Right forelimb (tissue), 1 donor: ENCODE results near the gene AP5Z1.

Experiments
- DNase-seq: peaks from one replicate; pipeline ENCODE4 v3.0.0-alpha.2; 2018

Gene AP5Z1

DNA sequence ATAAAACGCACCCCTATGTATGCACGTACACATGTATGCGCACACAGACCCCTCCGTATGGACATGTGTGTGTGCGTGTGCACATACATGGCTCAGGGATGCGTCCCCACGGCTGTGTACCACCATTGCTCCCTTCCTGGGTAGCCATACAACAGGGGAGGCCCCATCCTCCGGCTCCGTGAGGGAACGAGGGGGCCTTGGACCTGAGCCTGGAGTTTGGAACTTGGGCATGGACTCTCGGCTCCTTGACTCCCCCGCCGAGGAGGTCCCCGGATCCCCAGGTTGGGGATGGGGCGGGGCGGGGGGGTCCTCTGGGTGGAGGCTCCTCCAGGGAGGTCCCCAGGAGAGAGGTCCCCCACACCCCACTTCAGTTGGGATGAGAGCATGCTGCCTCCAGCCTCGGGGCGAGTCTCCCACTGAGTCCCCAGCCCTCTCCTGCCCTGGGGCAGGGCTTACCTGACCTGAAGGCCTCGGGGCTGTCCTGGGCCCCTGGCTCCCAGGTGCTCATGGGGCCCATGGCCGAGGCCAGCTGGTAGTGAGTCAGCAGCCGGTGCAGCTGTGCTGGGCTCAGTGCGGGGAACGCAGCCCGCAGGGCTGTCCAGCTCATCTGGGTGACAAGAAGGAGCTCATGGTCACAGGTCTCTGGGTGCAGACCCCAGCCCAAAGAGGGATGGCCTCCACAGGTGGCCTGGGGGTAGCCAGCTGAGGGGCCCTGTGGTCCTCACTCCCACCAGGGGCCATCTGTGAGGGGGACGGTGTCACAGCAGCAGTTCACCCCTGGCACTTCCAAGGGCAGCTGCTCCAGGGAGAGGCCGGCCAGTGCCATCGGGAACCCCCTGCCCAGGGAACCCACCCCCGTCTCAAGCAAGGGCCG, 29.9 kb downstream of the AP5Z1 start:
- no peak for DNase-seq

- DNase-seq = no peak
Measured at GRCh38 chr7:4805984-4806300, 30.5 kb downstream of the AP5Z1 start.

DNA sequence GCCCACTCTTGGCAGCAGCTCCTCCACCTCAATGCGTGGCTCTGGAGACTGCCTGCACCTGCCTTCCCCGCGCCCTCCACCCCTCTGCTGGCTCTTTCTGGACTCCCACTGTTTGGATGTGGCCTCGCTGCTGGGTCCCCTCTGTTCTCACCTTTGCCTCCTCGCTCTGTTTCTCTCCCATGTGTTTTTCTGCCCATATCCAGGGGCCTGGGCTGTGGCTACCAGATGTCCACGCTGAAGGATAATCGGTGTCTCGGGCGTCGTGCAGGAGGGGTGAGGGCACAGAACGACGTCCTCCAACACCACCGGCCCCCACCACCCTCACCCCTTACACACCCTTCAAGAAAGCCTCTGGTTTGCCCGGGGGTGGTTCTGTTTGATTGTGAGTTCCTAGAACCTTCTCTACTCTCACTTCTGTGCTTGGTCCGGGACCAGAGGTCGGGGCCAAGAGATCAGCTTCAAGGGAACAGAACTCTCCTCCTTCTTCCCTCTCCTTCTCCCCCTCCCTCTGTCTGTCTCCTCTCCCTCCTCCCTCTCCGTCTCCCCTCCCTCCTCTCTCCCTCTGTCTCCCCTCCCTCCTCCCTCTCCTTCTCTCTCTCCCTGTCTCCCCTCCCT, 31.7 kb downstream of the AP5Z1 start:
- no peak for DNase-seq

DNA sequence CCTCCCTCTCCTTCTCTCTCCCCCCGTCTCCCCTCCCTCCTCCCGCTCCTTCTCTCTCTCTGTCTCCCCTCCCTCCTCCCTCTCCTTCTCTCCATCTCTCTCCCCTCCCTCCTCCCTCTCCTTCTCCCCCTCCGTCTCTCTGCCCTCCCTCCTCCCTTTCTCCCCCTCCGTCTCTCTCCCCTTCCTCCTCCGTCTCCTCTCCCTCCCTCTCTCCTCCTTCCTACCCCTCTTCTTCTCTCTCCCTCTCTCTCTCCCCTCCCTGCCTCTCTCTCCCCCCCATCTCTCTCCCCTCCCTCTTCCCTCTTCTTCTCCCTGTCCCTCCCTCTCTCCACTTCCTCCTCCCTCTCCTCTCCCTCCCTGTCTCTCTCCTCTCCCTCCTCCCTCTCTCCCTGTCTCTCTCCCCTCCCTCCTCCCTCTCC, 32.2 kb downstream of the AP5Z1 start:
- no peak for DNase-seq

DNA sequence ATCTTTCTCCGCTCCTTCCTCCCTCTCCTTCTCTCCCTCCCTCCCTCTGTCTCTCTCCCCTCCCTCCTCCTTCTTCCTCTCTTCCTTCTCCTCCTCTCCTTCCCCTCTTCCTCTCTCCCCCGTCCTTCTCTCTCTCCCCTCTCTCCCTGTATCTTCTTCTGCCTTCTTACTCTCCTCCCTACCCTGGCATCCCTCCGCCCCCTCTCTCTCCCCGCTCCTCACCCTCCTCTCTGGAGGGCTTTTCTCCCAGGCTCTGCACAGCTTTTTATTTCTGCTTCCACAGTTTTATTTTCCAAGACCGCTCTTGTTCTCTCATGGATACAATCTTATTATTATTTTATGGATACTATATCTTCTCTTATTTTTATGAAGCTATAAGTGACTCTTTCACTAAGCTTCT, 32.6 kb downstream of the AP5Z1 start:
- no peak for DNase-seq

- no peak for DNase-seq
Measured at GRCh38 chr7:4808565-4808964, 33.1 kb downstream of the AP5Z1 start.

DNA sequence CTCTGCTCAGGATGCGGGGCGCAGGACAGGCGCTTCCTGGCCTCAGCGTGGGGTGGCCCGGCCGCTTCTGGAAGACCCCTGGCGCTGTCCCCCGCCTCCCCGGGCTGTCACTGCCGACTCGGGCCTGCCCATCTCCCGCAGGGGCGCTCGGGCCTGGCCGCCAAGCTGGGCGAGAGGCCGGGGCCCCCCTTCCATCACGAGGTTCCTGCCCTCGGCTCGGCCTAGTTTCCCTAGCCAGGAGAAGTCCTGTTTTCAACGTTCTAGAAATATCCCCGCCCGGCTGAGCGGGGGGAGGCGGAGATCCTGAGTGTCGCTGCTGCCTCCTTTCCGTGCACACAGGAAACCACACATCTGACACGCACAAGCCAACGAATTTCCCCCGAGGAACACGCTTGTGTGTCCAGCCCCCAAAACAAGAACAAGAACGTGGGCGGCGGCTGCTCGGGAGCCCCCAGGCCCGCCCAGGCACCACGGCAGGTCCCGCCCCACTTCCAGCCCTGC, 33.7 kb downstream of the AP5Z1 start:
- no peak for DNase-seq

GRCh38 chr7:4809666-4810065, 34.2 kb downstream of the AP5Z1 start:
- no peak for DNase-seq

GRCh38 chr7:4814433-4814832, 39.0 kb downstream of the AP5Z1 start:
- DNase-seq = no peak

DNA sequence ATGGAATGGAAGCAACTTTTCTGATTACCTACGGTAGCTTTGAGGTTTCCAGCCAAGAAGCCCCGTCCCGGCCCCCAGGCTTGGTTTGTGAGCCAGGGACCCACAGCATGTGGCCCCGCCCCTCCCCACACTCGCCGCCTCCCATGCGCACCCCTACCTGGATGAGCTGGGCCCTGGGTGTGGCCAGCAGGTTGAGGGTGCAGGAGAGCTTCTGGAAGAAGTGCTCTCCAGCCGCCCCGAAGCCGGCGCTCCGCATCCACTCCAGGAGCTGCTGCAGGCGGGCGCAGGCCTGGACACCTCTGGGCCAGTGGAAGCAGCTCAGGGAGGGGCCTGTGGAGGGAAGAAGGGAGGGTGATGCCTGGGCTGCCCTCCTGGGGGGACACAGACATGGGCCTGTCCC, 39.7 kb downstream of the AP5Z1 start:
- DNase-seq = no peak

- DNase-seq = no peak
Measured at GRCh38 chr7:4815609-4816418, 40.4 kb downstream of the AP5Z1 start.

DNA sequence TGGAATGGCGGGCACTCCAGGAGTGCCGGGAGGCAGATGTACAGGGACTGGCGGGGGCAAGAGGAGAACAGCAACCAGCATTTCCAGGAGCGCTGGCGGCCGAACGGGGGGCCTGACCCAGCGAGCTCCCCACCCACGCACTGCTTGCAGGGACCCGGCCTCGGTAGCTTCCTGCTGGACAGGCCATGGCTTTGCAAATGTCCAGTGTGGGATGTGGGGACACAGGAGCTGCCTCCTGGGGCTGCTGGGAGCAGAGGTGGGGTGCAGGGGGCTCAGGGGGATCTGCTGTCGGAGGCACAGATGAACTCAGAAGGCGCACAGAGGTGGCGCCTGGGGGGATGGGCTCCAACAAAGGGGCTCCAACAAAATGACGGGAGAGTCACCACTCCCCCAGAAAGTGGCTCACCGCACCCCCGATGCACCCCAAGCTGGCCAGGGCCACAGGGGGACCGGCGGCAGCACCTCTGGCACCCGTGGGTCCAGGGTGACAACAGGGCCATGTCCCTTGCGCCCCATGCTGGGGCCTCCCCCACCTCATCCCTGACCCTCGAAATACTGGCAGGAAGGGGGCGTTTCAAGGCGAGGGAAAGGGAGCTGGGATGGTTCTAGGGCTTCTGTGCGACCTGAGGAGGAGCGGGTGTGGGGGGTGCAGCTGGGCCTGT, 41.1 kb downstream of the AP5Z1 start:
- DNase-seq = no peak

- no peak for DNase-seq
Measured at GRCh38 chr7:4817178-4817901, 41.9 kb downstream of the AP5Z1 start.

GRCh38 chr7:4818000-4818794, 42.8 kb downstream of the AP5Z1 start:
- DNase-seq = no peak

GRCh38 chr7:4819560-4820404, 44.4 kb downstream of the AP5Z1 start:
- no peak for DNase-seq

GRCh38 chr7:4820405-4820966, 45.1 kb downstream of the AP5Z1 start:
- DNase-seq = no peak

DNA sequence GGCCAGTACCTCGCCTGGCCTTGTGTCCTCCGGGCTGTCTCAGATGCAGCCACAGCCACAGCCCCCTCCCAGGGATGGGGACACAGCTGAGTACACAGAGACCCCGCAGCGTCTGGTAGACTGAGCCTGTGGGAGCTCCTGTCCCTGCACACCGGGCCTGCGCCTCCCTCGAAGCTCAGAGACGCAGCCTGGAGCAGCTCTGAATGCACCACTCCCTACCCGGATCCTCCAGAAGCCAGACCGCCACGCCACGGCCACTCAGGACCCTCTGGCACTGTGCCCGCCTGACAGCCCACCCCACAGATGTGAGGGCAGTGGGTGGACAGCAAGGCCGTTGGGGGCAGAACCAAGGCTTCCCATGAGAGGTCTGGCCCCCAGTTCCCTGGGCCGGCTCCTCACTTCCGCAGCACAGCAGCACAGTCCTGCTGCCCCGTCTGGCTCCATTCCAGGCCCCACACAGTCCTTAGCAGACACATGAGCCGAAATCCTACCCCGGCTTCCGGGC, 45.6 kb downstream of the AP5Z1 start:
- no peak for DNase-seq

GRCh38 chr7:4822677-4823076, 47.3 kb downstream of the AP5Z1 start:
- no peak for DNase-seq

- DNase-seq = no peak
Measured at GRCh38 chr7:4823441-4824119, 48.2 kb downstream of the AP5Z1 start.
